ENCODE data around the gene OR2A14. TPM values are rescaled to one million over a fixed set of nuclear protein-coding genes. Genes with fewer than 3 reads are reported as not detected.
A peak's percentile ranks its signal among the peaks of the same experiment; 100 is the strongest.
"Not testable (repeated sequence)": the region's sequence is repeated elsewhere in the genome, so short reads cannot be mapped to it uniquely, and the experiment has no call there.

Gene OR2A14
- total and polyA plus RNA-seq, 2 donors (not counting 1 experiment from before 2014, with no cell fraction given), result not detected

DNA sequence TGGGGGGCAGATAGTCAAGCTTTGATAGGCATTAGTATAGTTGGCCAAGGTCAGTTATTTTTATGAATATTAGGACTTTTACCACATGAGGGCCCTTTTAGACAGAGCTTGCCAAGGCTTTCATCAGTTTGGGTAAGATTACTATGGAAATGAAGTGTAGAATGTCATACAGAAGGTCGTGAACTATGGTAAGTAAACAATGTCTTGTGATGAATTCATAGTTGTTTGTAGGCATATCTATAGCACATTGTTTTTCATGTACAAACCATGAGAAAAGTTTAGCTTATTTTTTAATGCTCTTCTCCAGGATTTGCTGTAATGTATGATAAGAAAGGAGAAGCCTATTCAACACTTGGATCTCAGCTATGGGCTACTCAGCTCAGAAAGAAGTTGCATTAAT, 9.3 kb upstream of the OR2A14 start:
- Histone ChIP-seq H3K9me3 (ENCODE audit: control insufficient read depth, insufficient read depth, low read depth, low read length) (no peaks in the 10 kb centered on the region), H4K20me1 (ENCODE audit: control insufficient read depth, extremely low read depth, insufficient read depth, low read length) (no peaks in the 10 kb centered on the region), H3K27me3 (ENCODE audit: control insufficient read depth, insufficient read depth, low read length) (no peaks in the 10 kb centered on the region), H3K79me2 (ENCODE audit: control insufficient read depth, insufficient read depth, low read length) (no peaks in the 10 kb centered on the region), H3K4me3 (replicated peaks in 1 of 4; ENCODE audit: control extremely low read depth in 1 of 4, insufficient read depth in 1 of 4, low read depth in 3 of 4, low read length in 4 of 4) (no peak overlapping the region), H3K36me3 (ENCODE audit: control insufficient read depth, insufficient read depth, low read length) (no peaks in the 10 kb centered on the region), H3K4me2 (ENCODE audit: extremely low read depth, insufficient read depth, low read length) (no peak overlapping the region), H3K27ac (ENCODE audit: insufficient read depth, low read length) (no peak overlapping the region), H3K9ac (ENCODE audit: insufficient read depth, low read length) (no peak overlapping the region), H2AFZ (ENCODE audit: low read length) (no peak overlapping the region), H3K4me1 (ENCODE audit: control insufficient read depth, extremely low read depth, insufficient read depth, low read length) (no peaks in the 10 kb centered on the region)
- TF ChIP-seq EZH2 (IDR thresholded peaks at IDR 0.05; ENCODE audit: low read length, missing control alignments), result no peak
- TF ChIP-seq, protein P1, sequence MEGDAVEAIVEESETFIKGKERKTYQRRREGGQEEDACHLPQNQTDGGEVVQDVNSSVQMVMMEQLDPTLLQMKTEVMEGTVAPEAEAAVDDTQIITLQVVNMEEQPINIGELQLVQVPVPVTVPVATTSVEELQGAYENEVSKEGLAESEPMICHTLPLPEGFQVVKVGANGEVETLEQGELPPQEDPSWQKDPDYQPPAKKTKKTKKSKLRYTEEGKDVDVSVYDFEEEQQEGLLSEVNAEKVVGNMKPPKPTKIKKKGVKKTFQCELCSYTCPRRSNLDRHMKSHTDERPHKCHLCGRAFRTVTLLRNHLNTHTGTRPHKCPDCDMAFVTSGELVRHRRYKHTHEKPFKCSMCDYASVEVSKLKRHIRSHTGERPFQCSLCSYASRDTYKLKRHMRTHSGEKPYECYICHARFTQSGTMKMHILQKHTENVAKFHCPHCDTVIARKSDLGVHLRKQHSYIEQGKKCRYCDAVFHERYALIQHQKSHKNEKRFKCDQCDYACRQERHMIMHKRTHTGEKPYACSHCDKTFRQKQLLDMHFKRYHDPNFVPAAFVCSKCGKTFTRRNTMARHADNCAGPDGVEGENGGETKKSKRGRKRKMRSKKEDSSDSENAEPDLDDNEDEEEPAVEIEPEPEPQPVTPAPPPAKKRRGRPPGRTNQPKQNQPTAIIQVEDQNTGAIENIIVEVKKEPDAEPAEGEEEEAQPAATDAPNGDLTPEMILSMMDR (conservative IDR thresholded peaks at IDR 0.05 in 1 of 2, IDR thresholded peaks at IDR 0.05 in 1 of 2; ENCODE audit: low read depth in 1 of 2, low read length in 2 of 2), result no peak
- peak in 1 of 2 donors; percentile 42 for DNase-seq (ENCODE audit: low read depth in 2 of 2)

DNA sequence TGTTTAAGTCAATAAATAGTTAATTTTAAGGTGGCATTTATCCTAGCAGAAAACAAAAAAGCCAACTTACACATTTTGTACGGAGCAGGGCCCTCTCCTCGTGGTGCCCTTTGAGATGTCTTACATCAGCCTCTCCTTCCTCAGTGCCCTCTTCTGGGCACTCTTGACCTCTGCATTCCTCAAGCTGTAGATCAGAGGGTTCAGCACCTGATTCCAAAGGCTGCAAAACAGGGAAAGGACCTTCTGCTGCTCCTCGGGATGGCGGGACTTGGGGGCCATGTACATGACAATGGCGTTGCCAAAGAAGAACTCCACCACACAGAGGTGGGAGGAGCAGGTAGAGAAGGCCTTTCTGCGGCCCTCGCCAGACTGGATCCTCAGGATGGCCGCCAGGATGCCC, 4.6 kb upstream of the OR2A14 start:
- Histone ChIP-seq H3K9me3 (ENCODE audit: control insufficient read depth, insufficient read depth, low read depth, low read length) (no peaks in the 10 kb centered on the region), H3K9ac (ENCODE audit: insufficient read depth, low read length) (no peak overlapping the region), H3K4me2 (ENCODE audit: extremely low read depth, insufficient read depth, low read length) (no peak overlapping the region), H3K4me1 (ENCODE audit: control insufficient read depth, extremely low read depth, insufficient read depth, low read length) (no peaks in the 10 kb centered on the region), H2AFZ (ENCODE audit: low read length) (no peak overlapping the region), H3K27me3 (ENCODE audit: control insufficient read depth, insufficient read depth, low read length) (no peaks in the 10 kb centered on the region), H3K4me3 (replicated peaks in 1 of 4; ENCODE audit: control extremely low read depth in 1 of 4, insufficient read depth in 1 of 4, low read depth in 3 of 4, low read length in 4 of 4) (no peak overlapping the region), H3K36me3 (ENCODE audit: control insufficient read depth, insufficient read depth, low read length) (no peaks in the 10 kb centered on the region), H3K27ac (ENCODE audit: insufficient read depth, low read length) (no peak overlapping the region), H3K79me2 (ENCODE audit: control insufficient read depth, insufficient read depth, low read length) (no peaks in the 10 kb centered on the region), H4K20me1 (ENCODE audit: control insufficient read depth, extremely low read depth, insufficient read depth, low read length) (no peaks in the 10 kb centered on the region)
- TF ChIP-seq EZH2 (IDR thresholded peaks at IDR 0.05; ENCODE audit: low read length, missing control alignments), result no peak
- TF ChIP-seq, protein P1 (conservative IDR thresholded peaks at IDR 0.05 in 1 of 2, IDR thresholded peaks at IDR 0.05 in 1 of 2; ENCODE audit: low read depth in 1 of 2, low read length in 2 of 2), result no peak
- DNase-seq (ENCODE audit: low read depth in 2 of 2), result no peak

DNA sequence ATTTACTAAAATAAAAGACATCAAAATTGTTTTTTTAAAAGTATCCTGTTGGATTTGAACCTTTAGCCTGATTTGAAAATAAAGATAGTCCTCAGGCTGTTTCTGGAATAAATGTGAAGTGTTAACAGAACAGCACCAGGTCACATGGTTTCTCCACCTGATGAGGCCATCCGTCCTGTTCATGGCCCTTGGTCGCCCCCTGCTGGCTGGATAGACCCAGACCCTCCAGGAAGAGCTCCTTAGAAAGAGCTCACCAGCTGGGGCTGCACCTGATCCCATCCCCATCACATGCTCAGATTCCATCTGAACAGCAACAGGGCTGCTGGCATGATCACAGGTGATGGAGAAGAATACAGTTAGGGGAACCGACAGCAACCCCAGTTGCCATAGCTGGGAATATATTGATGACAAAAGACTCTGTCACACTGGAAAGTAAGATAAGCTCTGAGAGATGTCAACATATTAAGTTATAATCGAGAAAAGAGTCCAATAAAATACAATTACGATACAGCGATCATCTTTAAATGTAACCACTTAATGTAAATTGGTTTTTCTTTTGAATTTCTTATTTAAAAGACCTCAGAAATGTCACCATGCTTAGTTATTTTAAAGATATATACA, 4.8 kb downstream of the OR2A14 start:
- peak; percentile 57 to 79 for DNase-seq (ENCODE audit: low read depth in 2 of 2)
- no peak overlapping the region for H3K9ac ChIP-seq (ENCODE audit: insufficient read depth, low read length)
- TF ChIP-seq, protein P1 (conservative IDR thresholded peaks at IDR 0.05 in 1 of 2, IDR thresholded peaks at IDR 0.05 in 1 of 2; ENCODE audit: low read depth in 1 of 2, low read length in 2 of 2), result peak; percentile 72 to 90
- TF ChIP-seq EZH2 (IDR thresholded peaks at IDR 0.05; ENCODE audit: low read length, missing control alignments), result no peak

DNA sequence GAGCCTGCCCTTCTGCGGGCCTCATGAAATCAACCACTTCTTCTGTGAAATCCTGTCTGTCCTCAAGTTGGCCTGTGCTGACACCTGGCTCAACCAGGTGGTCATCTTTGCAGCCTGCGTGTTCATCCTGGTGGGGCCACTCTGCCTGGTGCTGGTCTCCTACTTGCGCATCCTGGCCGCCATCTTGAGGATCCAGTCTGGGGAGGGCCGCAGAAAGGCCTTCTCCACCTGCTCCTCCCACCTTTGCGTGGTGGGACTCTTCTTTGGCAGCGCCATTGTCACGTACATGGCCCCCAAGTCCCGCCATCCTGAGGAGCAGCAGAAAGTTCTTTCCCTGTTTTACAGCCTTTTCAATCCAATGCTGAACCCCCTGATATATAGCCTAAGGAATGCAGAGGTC, 6.6 kb downstream of the OR2A14 start:
- not testable (repeated sequence) for H3K4me2 ChIP-seq (ENCODE audit: extremely low read depth, insufficient read depth, low read length)

More for the DNA sequence above, 4.8 kb downstream of the OR2A14 start:
- Histone ChIP-seq H2AFZ (ENCODE audit: low read length) (no peak overlapping the region), H3K27ac (ENCODE audit: insufficient read depth, low read length) (no peak overlapping the region), H3K79me2 (ENCODE audit: control insufficient read depth, insufficient read depth, low read length) (no peaks in the 10 kb centered on the region), H3K9me3 (ENCODE audit: control insufficient read depth, insufficient read depth, low read depth, low read length) (no peaks in the 10 kb centered on the region), H3K27me3 (ENCODE audit: control insufficient read depth, insufficient read depth, low read length) (no peaks in the 10 kb centered on the region), H3K4me2 (ENCODE audit: extremely low read depth, insufficient read depth, low read length) (no peak overlapping the region), H4K20me1 (ENCODE audit: control insufficient read depth, extremely low read depth, insufficient read depth, low read length) (no peaks in the 10 kb centered on the region), H3K4me3 (replicated peaks in 1 of 4; ENCODE audit: control extremely low read depth in 1 of 4, insufficient read depth in 1 of 4, low read depth in 3 of 4, low read length in 4 of 4) (no peak overlapping the region), H3K4me1 (ENCODE audit: control insufficient read depth, extremely low read depth, insufficient read depth, low read length) (no peaks in the 10 kb centered on the region), H3K36me3 (ENCODE audit: control insufficient read depth, insufficient read depth, low read length) (no peaks in the 10 kb centered on the region)

More for the DNA sequence above, 6.6 kb downstream of the OR2A14 start:
- not testable (repeated sequence) for H4K20me1 ChIP-seq (ENCODE audit: control insufficient read depth, extremely low read depth, insufficient read depth, low read length); H3K4me1 ChIP-seq (ENCODE audit: control insufficient read depth, extremely low read depth, insufficient read depth, low read length); H3K79me2 ChIP-seq (ENCODE audit: control insufficient read depth, insufficient read depth, low read length); H3K4me3 ChIP-seq (replicated peaks in 1 of 4; ENCODE audit: control extremely low read depth in 1 of 4, insufficient read depth in 1 of 4, low read depth in 3 of 4, low read length in 4 of 4); H3K9ac ChIP-seq (ENCODE audit: insufficient read depth, low read length); H2AFZ ChIP-seq (ENCODE audit: low read length); H3K27ac ChIP-seq (ENCODE audit: insufficient read depth, low read length); H3K9me3 ChIP-seq (ENCODE audit: control insufficient read depth, insufficient read depth, low read depth, low read length); H3K27me3 ChIP-seq (ENCODE audit: control insufficient read depth, insufficient read depth, low read length); DNase-seq (ENCODE audit: low read depth in 2 of 2); H3K36me3 ChIP-seq (ENCODE audit: control insufficient read depth, insufficient read depth, low read length)
